ENCODE measurements around the gene SIRT3.

- TF ChIP-seq CTCF (IDR thresholded peaks at IDR 0.05) (no peak), POLR2A (IDR thresholded peaks at IDR 0.05; ENCODE audit: low read depth) (no peak)
These were observed 27.3 kb downstream of the SIRT3 start for GRCh38 chr11:208917-209260.
